Endometrial microvascular endothelial cells (primary cell): ENCODE results near the gene ATXN2. TPM values are rescaled to one million over a fixed set of nuclear protein-coding genes. Genes with fewer than 3 reads are reported as not detected.
"Not testable (repeated sequence)": the region's sequence is repeated elsewhere in the genome, so short reads cannot be mapped to it uniquely, and the experiment has no call there.

ENCODE experiments used
- in situ Hi-C: cut with HindIII; loops from 2 replicates; pipeline ENCODE4 v1.10.0; 2017; ENCODE audit warnings: low sequenced_read_pairs, low pct_unique_long_range_greater_than_20kb; ENCODE audit errors: inconsistent ontology term
- total RNA-seq: library from RNA; depleted of rRNA; stranded (reverse); fragments of >200 nt; gene quantifications from one replicate; pipeline ENCODE4 v1.2.3, GENCODE V29; 2015; ENCODE audit errors: inconsistent ontology term

Gene ATXN2
- total RNA-seq, 1 donor from 2014 or later = 22.0 TPM

- in situ Hi-C loops = no loop called here
These were observed 69.4 kb downstream of the ATXN2 start for GRCh38 chr12:111529424-111530368.

GRCh38 chr12:111523587-111524167 lies 75.4 kb downstream of the ATXN2 start:
- in situ Hi-C loops = no loop called here

GRCh38 chr12:111521801-111522200 lies 77.3 kb downstream of the ATXN2 start:
- in situ Hi-C loops = no loop called here

- in situ Hi-C loops = no loop called here
These were observed 79.2 kb downstream of the ATXN2 start for GRCh38 chr12:111519937-111520336.

- in situ Hi-C loops = no loop called here
These were observed 80.0 kb downstream of the ATXN2 start for GRCh38 chr12:111519083-111519482.

GRCh38 chr12:111507719-111508118 lies 91.4 kb downstream of the ATXN2 start:
- in situ Hi-C loops = not testable (repeated sequence)

- in situ Hi-C loops = not testable (repeated sequence)
These were observed 91.9 kb downstream of the ATXN2 start for GRCh38 chr12:111507258-111507657.

- in situ Hi-C loops = no loop called here
These were observed 92.9 kb downstream of the ATXN2 start for GRCh38 chr12:111506260-111506659.

GRCh38 chr12:111505601-111506036 lies 93.5 kb downstream of the ATXN2 start:
- in situ Hi-C loops = no loop called here

- in situ Hi-C loops = no loop called here
These were observed 96.0 kb downstream of the ATXN2 start for GRCh38 chr12:111503116-111503515.

GRCh38 chr12:111494676-111495075 lies 104.4 kb downstream of the ATXN2 start:
- in situ Hi-C loops = no loop called here

GRCh38 chr12:111492979-111493378 lies 106.1 kb downstream of the ATXN2 start:
- in situ Hi-C loops = not testable (repeated sequence)

- in situ Hi-C loops = no loop called here
These were observed 110.3 kb downstream of the ATXN2 start for GRCh38 chr12:111488798-111489197.

GRCh38 chr12:111488271-111488670 lies 110.8 kb downstream of the ATXN2 start:
- in situ Hi-C loops = no loop called here

- in situ Hi-C loops = no loop called here
These were observed 116.7 kb downstream of the ATXN2 start for GRCh38 chr12:111482462-111482861.

GRCh38 chr12:111471236-111471635 lies 127.9 kb downstream of the ATXN2 start:
- in situ Hi-C loops = no loop called here

- in situ Hi-C loops = no loop called here
These were observed 129.7 kb downstream of the ATXN2 start for GRCh38 chr12:111469401-111469800.

- in situ Hi-C loops = no loop called here
These were observed 131.3 kb downstream of the ATXN2 start for GRCh38 chr12:111467857-111468241.

- in situ Hi-C loops = no loop called here
These were observed 131.8 kb downstream of the ATXN2 start for GRCh38 chr12:111467092-111467856.
